Activated naive CD4-positive, alpha-beta T cell treated with anti-CD3 and anti-CD28 coated beads, Interleukin-2, amount 50 U/mL, for 16 hours (primary cell): ENCODE measurements around the gene ADISSP.

Source experiments
- DNase-seq: peaks from one replicate; pipeline ENCODE4 v3.0.0-alpha.2; 2020

Gene ADISSP

DNA sequence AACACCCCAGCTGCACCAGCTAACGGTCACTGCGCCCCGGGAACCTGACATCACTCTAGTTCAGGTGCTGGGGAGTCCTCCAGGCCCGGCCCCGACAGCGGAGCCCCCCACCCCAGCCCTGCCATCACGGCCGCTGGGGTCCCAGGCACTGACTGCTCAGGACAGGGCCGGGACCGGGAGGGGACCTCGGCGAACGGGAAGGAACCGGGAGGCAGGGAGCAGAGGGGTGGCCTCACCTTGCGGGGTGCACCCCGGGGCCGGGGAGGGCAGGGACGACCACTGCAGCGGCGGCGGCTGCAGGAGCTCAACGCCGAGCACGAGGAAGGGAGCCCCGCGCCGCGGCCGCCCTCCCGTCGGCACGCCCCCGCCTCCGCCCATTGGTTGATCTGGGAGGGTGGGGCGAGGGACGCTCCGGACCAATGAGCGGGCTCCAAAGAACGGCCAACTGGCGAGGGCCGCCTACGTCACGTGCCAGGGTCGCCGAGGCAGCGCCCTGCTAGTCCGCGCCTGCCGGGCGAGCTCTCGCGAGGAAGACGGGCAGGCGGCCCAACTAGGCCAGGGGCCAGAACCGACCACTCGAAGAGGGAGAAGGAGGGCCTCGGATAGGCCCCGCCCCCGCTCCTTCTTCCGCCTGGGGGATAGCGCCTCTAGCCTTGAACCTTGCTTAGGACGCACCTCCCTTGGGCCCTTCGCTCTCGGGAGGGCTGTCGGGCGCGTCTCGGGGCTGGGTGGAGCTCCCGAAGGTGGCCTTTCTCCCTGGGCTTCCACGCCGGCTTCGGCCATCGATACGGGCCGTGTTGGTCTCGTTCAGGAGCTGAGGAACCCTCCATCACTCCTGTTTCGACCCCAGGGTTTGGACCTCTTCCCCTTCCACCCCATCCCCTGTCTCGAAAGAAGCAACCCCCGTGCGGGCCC, at the start of gene ADISSP:
Gene ADISSP, minus strand, starts transcription at position 327 of the 915 bp plus-strand sequence. CDS start 7,653 bp downstream, outside the sequence.
- DNase-seq = peak; percentile 98

DNA sequence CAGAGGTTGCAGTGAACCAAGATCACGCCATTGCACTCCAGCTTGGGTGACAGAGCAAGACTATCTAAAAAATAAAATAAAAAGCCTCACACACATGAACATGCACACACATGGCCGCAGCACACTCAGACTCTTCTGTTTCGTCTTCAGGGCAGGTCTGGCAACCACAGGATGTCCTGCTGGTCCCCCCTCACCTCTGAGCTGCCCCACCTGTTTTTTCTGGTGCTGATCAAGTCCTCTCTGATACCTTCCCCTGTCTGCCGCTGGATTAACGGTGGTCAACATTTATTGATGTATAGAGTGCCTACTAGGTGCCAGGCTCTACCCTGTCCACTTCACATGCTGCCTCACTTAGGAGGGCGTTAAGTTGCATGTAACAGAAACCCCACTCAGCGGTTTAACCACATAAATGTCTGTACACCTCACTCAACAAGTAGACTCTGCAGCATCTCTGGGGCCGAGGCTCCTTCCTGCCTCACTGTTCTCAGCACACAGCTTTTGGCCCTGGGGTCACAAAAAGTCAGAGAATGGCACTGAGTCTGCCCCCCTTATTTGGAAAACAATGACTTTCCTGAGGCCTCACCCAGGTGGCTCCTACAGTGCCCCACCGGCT, 48.3 kb upstream of the ADISSP start:
- DNase-seq = no peak

DNA sequence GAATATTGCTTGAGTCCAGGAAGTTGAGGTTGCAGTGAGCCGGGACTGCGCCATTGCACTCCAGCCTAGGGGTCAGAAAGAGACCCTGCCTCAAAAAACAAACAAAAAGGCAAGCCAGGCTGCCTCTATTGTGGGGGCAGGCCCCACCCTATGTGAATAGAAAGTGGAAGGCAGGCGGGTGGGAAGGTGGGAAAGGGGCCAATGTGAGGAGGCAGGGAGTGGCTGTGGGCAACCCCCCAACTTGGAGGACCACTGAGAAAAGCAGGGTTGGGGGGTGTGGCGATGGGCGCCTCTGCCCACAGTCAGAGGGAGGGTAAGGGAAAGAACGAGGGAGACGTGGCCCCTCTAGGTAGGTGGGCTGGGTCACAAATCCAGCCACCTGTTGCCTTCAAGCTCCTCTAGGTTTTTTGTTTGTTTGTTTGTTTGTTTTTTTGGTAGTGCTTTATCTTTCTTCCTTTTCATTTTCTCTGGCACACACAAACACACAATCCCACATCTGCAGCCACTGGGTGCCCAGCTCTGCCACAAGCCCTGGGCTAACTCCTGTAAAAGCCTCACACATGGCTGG, 47.5 kb upstream of the ADISSP start:
- no peak for DNase-seq

DNA sequence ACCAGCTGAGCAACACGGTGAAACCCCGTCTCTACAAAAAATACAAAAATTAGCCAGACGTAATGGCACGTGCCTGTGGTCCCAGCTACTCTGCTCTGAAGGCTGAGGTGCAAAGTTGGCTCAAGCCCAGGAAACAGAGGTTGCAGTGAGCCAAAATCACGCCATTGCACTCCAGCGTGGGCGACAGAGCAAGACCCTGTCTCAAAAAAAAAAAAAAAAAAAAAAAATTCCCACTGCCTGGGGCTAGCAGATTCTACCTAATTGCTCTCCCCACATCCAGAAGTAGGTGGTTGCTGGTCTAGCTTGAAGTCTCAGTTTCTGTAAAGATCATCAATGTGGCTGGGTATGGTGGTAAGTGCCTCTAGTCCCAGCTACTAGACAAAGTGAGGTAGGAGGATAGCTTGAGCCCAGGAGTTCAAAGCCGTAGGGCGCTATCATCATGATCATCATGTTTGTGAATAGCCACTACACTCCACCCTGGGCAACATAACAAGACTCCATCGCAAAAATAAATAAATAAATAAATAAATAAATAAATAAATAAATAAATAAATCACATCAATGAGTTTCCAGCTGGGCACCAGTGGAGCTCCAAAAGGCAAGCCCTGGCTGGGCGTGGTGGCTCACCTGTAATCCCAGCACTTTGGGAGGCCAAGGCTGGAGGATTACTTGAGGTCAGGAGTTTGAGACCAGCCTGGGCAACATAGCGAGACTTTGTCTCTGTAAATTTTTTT, 46.5 kb upstream of the ADISSP start:
- no peak for DNase-seq

DNA sequence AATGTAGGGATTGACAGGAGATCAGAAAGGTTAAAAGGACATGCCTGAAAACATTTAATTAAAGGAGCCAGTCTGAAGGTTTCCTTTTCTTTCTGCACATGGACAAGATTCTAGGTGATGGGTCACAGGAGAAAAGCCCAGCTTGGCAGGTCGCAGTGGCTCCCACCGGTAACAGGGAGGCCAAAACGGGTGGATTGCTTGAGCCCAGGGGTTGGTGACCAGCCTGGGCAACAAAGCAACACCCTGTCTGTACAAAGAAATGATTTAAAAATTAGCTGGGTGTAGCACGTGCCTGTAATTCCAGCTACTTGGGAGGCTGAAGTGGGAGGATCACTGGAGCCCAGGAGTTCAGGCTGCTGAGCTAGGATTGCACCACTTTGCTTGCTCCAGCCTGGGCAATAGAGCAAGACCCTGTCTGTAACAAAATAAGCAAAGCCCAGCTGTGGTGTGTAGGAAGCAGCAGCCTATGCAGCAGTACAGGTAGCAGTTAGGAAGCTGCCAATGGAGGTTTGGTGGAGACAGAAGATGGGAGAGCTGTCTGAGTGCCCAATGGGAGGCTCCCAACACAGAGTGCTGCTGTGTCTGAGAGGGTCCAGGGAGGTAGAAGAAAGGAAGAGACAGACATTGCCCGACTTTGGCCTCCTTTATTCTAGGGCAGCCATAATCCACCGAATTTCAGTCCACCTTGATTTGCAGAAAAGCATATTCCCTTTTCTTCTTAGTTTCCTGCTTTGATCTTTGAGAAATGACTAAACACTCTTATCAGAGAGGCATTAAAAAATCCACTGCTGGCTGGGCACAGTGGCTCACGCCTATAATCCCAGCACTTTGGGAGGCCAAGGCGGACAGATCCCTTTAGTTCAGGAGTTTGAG, 45.7 kb upstream of the ADISSP start:
- no peak for DNase-seq

DNA sequence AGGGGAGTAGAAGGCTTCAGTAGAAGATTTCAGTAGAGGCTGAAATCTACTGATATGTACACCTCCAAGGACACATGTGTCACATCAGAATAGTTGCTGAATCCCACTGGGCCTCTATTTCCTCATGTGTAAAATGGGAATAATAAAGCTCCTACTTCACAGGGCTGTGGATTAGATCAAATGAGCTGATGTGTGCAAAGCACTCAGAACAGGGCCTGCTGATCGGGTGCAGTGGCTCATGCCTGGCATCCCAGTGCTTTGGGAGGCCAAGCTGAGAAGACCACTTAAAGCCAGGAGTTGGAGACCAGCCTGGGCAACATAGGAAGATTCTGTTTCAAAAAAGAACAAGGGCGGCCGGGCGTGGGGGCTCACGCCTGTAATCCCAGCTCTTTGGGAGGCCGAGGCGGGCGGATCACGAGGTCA, 44.7 kb upstream of the ADISSP start:
- no peak for DNase-seq

DNA sequence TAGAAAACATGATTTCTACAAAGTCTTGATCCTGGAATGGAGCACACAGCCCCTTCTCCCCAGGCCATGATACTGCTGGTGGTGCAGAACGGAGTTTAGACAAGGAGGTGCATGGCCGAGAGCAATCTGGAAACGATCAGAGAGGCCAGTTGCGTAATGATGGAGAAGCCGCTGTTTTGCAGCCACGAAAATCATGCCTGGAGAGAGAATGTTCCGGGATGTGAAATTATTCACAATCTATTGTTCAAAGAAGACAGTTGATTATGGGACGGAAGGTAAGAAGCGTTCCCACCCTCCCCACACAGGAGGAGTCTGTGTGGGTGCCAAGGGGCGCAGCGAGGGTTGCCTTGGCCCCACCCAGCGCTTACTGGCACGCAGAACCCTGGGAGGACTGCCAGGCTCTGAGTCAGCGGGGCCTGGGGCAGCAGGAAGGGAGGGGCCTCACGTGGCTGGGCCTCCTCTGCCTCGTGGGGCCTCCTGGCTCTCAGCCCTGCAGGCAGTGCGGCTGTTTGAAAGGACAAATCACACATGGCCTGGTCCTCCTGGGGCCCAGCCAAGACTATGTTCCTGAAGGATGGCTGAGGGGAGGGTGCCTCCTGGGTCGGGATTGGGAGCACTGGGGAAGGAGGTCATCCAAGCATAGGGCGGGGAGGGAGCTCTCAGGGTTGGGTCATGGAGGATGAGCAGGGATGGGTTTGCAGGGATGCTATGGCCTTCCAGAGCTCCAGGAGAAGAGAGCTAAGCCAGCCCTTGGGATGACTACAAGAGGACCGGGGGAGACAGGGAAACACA, 44.1 kb upstream of the ADISSP start:
- peak; percentile 96 for DNase-seq

DNA sequence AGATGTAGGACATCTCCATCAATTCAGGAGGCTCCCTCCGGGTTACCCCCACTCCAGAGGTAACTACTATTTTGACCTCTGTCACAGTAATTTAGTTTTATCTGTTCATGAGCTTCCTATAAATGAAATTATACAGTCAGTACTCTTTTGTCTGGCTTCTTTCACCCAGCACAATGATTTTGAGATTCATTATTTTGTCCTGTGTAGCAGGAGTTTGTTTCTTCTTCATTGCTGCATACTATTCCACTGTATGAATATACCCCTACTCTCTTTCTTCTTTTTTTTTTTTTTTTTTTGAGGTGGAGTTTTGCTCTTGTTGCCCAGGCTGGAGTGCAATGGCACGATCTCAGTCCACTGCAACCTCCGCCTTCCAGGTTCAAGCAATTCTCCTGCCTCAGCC, 41.0 kb upstream of the ADISSP start:
- DNase-seq = no peak

DNA sequence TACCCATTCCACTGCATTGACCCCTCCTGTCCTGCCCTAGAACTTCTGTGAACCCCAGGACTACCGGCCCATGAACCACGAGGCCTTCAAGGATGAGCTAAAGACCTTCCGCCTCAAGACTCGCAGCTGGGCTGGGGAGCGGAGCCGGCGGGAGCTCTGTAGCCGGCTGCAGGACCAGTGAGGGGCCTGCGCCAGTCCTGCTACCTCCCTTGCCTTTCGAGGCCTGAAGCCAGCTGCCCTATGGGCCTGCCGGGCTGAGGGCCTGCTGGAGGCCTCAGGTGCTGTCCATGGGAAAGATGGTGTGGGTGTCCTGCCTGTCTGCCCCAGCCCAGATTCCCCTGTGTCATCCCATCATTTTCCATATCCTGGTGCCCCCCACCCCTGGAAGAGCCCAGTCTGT, 37.2 kb upstream of the ADISSP start:
- DNase-seq = no peak

DNA sequence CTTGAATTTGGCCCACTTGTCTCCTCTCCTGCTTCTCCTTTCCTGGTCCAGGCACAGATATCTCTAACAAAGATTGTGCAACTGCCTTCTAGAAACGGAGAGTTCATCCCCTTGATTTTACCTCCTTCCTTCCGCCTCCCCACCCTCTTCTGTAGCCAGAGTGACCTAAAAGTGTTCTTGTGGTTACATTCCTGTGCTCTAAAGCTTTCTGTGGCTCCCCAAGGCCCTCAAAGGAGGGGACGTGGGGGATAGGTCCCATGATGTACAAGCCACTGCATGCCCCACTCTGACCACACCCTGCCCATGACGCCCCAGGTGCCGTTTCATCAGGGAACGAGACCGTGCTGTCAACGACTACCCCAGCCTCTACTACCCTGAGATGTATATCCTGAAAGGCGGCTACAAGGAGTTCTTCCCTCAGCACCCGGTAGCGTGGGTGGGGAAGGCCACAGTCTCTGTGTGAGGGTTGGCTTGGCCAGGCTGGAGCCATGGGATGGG, 36.8 kb upstream of the ADISSP start:
- DNase-seq = no peak

DNA sequence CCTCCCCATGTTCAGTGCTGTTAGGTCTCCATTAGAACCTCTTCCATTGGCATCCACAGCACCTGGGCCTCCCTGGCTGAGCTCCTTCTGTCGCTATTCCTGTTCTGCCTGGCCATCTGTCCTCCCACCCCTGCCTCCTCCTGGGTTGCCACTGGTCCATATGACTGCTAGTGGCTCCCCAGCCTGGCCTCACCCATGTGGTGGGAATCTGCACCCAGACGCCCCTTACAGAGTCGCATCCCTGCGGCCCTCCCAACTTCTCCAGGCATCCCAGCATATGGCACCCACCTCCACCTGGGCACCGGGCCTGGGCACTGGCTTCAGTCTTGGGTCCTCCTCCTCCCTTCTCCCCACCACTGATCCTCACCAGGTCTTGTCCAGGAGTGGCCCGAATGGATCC, 36.3 kb upstream of the ADISSP start:
- DNase-seq = no peak

DNA sequence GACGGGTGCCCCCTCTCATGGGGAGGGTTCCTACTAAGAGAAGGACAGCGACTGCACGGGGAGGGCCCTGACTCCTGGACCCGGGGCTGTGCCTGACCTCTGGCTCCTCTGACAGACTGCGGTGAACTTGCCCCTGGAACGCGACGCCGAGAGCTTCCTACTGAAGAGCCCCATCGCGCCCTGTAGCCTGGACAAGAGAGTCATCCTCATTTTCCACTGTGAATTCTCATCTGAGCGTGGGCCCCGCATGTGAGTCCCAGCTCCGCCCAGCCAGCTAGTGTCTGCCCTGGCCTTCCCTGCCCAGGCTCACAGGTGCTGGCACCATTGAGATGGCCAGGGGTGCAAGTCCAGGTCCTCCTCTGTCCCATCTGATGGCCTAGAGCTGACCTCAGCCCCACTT, 35.7 kb upstream of the ADISSP start:
- no peak for DNase-seq

DNA sequence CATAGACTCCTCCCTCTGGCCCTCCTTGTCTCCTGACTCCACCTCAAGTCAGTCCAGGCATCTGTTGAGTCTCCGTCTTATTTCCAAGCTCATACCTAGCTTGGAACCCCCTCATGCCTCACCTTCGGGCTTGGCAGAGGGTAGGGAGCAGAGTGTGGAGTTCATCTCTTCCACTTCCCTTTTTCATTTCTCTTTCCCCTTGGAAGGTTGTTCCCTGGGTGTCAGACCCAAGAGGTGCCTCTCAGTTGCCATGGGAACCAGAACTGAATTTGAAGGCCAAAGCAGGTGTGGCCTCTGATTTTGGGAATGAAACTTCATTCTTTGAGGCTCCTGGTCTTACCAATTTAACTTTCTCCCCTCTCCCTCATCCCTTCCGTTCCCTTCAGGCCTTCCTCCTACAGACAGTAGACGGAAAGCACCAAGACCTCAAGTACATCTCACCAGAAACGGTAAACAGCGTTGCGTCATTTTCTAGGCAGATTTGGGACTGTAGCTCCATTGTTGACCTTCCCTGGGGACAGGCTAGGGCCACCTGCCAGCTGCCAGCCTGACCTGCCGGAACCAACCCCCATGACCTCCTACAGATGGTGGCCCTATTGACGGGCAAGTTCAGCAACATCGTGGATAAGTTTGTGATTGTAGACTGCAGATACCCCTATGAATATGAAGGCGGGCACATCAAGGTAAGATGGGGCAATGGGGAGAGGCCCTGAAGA, 35.1 kb upstream of the ADISSP start:
- DNase-seq = no peak

DNA sequence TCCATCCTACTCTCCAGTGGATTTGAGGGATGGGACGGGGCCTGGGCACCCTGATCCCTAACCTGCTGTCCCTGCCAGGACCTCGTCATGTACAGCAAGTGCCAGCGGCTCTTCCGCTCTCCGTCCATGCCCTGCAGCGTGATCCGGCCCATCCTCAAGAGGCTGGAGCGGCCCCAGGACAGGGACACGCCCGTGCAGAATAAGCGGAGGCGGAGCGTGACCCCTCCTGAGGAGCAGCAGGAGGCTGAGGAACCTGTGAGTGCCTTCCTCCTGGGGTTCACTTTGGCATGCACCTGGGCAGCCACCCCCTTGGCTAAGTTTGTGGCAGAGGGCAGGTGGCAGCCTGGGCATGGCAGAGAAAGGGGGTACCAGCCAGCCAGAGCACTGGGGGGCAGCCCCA, 34.3 kb upstream of the ADISSP start:
- no peak for DNase-seq

DNA sequence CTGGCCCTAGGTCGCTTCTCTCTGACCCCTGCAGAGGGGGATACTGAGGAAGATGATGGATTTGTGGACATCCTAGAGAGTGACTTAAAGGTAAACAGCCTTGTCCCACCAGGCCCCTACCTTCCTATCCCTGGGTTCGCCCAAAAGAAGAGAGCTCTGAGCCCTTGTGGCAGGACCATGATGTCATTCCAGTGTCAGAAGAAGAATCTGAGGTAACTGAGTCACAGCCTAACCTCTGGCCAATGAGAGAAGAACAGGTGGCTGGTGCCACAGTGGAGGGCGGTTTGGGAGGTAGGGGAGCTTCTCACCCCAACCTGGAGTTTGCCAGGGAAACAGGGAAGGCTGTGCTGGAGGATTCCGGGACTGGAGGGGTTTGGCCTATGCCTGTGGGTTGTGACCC, 33.7 kb upstream of the ADISSP start:
- DNase-seq = no peak

DNA sequence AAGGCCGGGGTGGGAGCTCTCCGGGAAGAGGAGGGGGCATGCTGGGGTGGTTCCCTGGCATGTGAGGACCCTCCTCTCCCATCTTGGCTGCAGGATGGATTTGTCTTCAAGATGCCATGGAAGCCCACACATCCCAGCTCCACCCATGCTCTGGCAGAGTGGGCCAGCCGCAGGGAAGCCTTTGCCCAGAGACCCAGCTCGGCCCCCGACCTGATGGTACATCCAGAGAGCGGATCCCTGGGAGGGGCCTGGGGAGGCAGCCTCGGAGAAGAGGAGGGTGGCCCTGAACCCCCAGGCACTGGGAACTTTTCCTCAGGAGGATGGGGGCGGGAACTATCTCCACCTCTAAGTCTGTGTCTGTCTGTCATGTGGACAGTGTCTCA, 33.3 kb upstream of the ADISSP start:
- no peak for DNase-seq

DNA sequence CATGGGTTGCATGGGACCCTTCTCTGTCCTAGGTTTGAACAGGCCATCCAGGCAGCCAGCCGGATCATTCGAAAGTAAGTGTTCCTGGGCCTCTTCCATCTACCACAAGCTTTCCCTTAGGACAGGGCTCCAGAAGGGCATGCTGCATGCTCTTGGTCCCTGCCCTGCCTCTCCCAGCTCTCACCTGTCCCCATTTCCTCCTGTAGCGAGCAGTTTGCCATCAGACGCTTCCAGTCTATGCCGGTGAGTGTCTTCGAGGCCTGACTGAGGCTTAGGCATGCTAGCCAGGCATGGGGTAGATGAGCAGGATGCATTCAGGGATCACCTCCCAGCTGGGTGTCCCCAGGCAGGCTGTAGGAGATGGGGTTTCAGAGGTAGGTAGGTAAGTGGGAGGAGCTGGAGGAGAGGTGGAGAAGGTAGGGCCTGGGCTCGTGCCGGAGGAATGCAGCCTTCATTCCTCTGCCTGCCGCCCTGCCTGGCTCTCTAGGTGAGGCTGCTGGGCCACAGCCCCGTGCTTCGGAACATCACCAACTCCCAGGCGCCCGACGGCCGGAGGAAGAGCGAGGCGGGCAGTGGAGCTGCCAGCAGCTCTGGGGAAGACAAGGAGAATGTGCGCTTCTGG, 32.8 kb upstream of the ADISSP start:
- no peak for DNase-seq

DNA sequence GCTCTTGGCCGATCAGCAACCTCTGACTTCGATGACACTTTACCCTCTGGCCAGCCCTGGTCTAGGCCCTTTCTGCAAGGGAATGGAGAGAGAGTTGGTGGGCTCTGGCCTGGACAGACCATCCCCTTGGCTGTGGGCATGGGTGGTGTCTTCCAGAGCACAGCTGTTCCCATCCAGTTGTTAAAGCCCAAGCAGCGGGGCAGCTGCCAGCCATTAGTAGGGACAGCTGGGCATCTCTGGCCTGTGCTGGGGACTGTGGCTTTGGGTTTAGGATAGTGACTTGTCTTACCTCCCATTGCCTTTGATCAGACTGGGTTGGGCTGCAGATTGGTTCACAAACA, 31.3 kb upstream of the ADISSP start:
- no peak for DNase-seq

DNA sequence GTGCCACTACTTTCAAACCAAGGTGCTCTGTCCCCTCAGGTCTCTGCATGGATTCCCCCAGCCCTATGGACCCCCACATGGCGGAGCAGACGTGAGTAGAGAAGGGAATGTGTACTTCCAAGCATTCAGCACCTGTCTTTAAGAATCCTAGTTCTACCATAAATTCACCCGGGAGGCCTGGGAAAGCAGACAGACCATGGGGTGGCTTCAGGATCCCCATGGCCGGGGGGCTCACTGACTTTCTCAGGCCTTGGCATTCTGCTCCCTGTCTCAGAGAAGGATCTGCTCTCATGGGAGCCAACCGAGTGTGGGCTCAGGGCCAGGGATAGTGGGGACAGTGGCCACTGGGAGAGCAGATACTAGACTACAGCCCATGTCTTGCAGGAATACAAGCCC, 30.8 kb upstream of the ADISSP start:
- no peak for DNase-seq
